H9 (cell line): ENCODE results near the gene NHS. TPM values are rescaled to one million over a fixed set of nuclear protein-coding genes. Genes with fewer than 3 reads are reported as not detected.

ENCODE experiments used
- DNase-seq: peaks from one replicate; pipeline ENCODE4 v3.0.0-alpha.2; 2017
- H2AFZ ChIP-seq: one replicate; pipeline ENCODE4 v1.6.1; 2013; ENCODE audit warnings: mild to moderate bottlenecking, low read length, control low read depth, moderate library complexity
- H2AK5ac ChIP-seq: 2 replicates; pipeline ENCODE4 v1.6.1; 2013; ENCODE audit warnings: low read length, control low read depth, mixed read lengths; ENCODE audit not compliant: insufficient read length
- H2BK120ac ChIP-seq: one replicate; pipeline ENCODE4 v1.6.1; 2013; ENCODE audit warnings: low read depth, mild to moderate bottlenecking, low read length, control low read depth, inconsistent platforms; ENCODE audit not compliant: poor library complexity, severe bottlenecking
- H2BK12ac ChIP-seq: 2 replicates; pipeline ENCODE4 v1.6.1; 2013; ENCODE audit warnings: low read length, control low read depth, mixed read lengths, low read depth; ENCODE audit not compliant: insufficient read length
- H2BK15ac ChIP-seq: 2 replicates; pipeline ENCODE4 v1.6.1; 2013; ENCODE audit warnings: low read depth, low read length, control low read depth
- H2BK20ac ChIP-seq: one replicate; pipeline ENCODE4 v1.6.1; 2013; ENCODE audit warnings: low read depth, mild to moderate bottlenecking, low read length, control low read depth, inconsistent platforms; ENCODE audit not compliant: poor library complexity, severe bottlenecking
- H2BK5ac ChIP-seq: 2 replicates; pipeline ENCODE4 v1.6.1; 2013; ENCODE audit warnings: low read length, control low read depth, mixed read lengths; ENCODE audit not compliant: insufficient read length
- H3K14ac ChIP-seq: 2 replicates; pipeline ENCODE4 v1.6.1; 2013; ENCODE audit warnings: low read length, control low read depth; ENCODE audit not compliant: insufficient read depth
- H3K18ac ChIP-seq: 2 replicates; pipeline ENCODE4 v1.6.1; 2013; ENCODE audit warnings: low read depth, mild to moderate bottlenecking, mixed read lengths, low read length, control low read depth; ENCODE audit not compliant: insufficient read length
- H3K23ac ChIP-seq: 2 replicates; pipeline ENCODE4 v1.6.1; 2013; ENCODE audit warnings: low read length, control low read depth, mixed read lengths, low read depth; ENCODE audit not compliant: insufficient read length
- H3K23me2 ChIP-seq: 2 replicates; pipeline ENCODE4 v1.6.1; 2013; ENCODE audit warnings: low read depth, mild to moderate bottlenecking, mixed read lengths, low read length, control low read depth; ENCODE audit not compliant: insufficient read length, poor library complexity, severe bottlenecking
- H3K27ac ChIP-seq: 2 replicates; pipeline ENCODE4 v1.5.1; 2013; ENCODE audit warnings: low read length, control low read depth, mixed read lengths, low read depth; ENCODE audit not compliant: insufficient read length
- H3K27me3 ChIP-seq: 2 replicates; pipeline ENCODE4 v1.6.1; 2013; ENCODE audit warnings: low read length, control low read depth, inconsistent platforms; ENCODE audit not compliant: insufficient read depth
- H3K4ac ChIP-seq: 2 replicates; pipeline ENCODE4 v1.6.1; 2013; ENCODE audit warnings: low read depth, mild to moderate bottlenecking, control low read depth, inconsistent platforms, low read length, moderate library complexity
- H3K4me1 ChIP-seq: 2 replicates; pipeline ENCODE4 v1.6.1; 2013; ENCODE audit warnings: low read length, control low read depth, inconsistent platforms; ENCODE audit not compliant: insufficient read depth
- H3K4me2 ChIP-seq: 2 replicates; pipeline ENCODE4 v1.6.1; 2013; ENCODE audit warnings: low read length, control low read depth, mixed read lengths; ENCODE audit not compliant: insufficient read length, insufficient read depth
- H3K56ac ChIP-seq: 2 replicates; pipeline ENCODE4 v1.6.1; 2013; ENCODE audit warnings: low read depth, mild to moderate bottlenecking, mixed read lengths, low read length, control low read depth; ENCODE audit not compliant: insufficient read length
- H3K79me1 ChIP-seq: 2 replicates; pipeline ENCODE4 v1.6.1; 2013; ENCODE audit warnings: low read depth, mild to moderate bottlenecking, moderate library complexity, low read length, control low read depth, inconsistent platforms; ENCODE audit not compliant: insufficient read depth, poor library complexity, severe bottlenecking
- H3K79me2 ChIP-seq: 2 replicates; pipeline ENCODE4 v1.6.1; 2013; ENCODE audit warnings: low read length, control low read depth, inconsistent platforms; ENCODE audit not compliant: insufficient read depth
- H3K9ac ChIP-seq: 2 replicates; pipeline ENCODE4 v1.6.1; 2013; ENCODE audit warnings: low read length, control low read depth, mixed read lengths; ENCODE audit not compliant: insufficient read length; ENCODE audit errors: extremely low read depth
- H3K9me3 ChIP-seq: one replicate; pipeline ENCODE4 v1.6.1; 2013; ENCODE audit warnings: low read depth, low read length, inconsistent platforms; ENCODE audit not compliant: control insufficient read depth
- H3T11ph ChIP-seq: one replicate; pipeline ENCODE4 v1.6.1; 2013; ENCODE audit warnings: mild to moderate bottlenecking, low read length, control low read depth, inconsistent platforms
- H4K20me1 ChIP-seq: one replicate; pipeline ENCODE4 v1.6.1; 2013; ENCODE audit not compliant: control insufficient read depth, insufficient read length, insufficient read depth
- H4K5ac ChIP-seq: 2 replicates; pipeline ENCODE4 v1.6.1; 2013; ENCODE audit warnings: low read depth, mild to moderate bottlenecking, mixed read lengths, low read length, control low read depth; ENCODE audit not compliant: insufficient read length
- H4K8ac ChIP-seq: replicated peaks from 2 replicates; pipeline ENCODE4 v1.6.1; 2013; ENCODE audit warnings: low read length, control low read depth, mixed read lengths, low read depth; ENCODE audit not compliant: insufficient read length
- H4K91ac ChIP-seq: 2 replicates; pipeline ENCODE4 v1.6.1; 2013; ENCODE audit warnings: low read depth, mild to moderate bottlenecking, moderate library complexity, mixed read lengths, low read length, control low read depth; ENCODE audit not compliant: insufficient read length
- H3K27ac Mint-ChIP-seq, 3 experiments: 2 replicates in 2 of 3; 3 replicates in 1 of 3; pipeline ENCODE4 v1.8.0; 2020 to 2021; ENCODE audit warnings: mixed read lengths in 3 of 3, mild to moderate bottlenecking in 1 of 3, moderate library complexity in 1 of 3
- H3K27me3 Mint-ChIP-seq: 2 replicates; pipeline ENCODE4 v1.8.0; 2021; ENCODE audit warnings: low read depth, mild to moderate bottlenecking, moderate library complexity, mixed read lengths
- H3K36me3 Mint-ChIP-seq, 3 experiments: 2 replicates in 2 of 3; 3 replicates in 1 of 3; pipeline ENCODE4 v1.8.0; 2020 to 2021; ENCODE audit warnings: low read depth in 3 of 3, mixed read lengths in 3 of 3; ENCODE audit not compliant: insufficient read depth in 1 of 3
- H3K4me1 Mint-ChIP-seq, 2 experiments: 2 replicates each; pipeline ENCODE4 v1.8.0; 2020; ENCODE audit warnings: mixed read lengths in 2 of 2
- H3K4me3 Mint-ChIP-seq, 2 experiments: 2 replicates in 1 of 2; 3 replicates in 1 of 2; pipeline ENCODE4 v1.8.0; 2020 to 2021; ENCODE audit warnings: mild to moderate bottlenecking in 2 of 2, mixed read lengths in 2 of 2, moderate library complexity in 1 of 2
- H3K9me3 Mint-ChIP-seq, 2 experiments: 2 replicates in 1 of 2; 3 replicates in 1 of 2; pipeline ENCODE4 v1.8.0; 2020; ENCODE audit warnings: mild to moderate bottlenecking in 2 of 2, mixed read lengths in 2 of 2, moderate library complexity in 1 of 2
- WGBS: extraction: QIAGEN DNeasy Blood & Tissue Kit; methylation state at CpG from one replicate; pipeline ENCODE4 v1.1.7; 2013; ENCODE audit warnings: missing lambda C conversion rate, low lambda C conversion rate, mixed read lengths; ENCODE audit not compliant: insufficient read length; ENCODE audit errors: extremely low coverage; 5-methylcytosine and 5-hydroxymethylcytosine counted together
- total RNA-seq: library from RNA; stranded (reverse); gene quantifications from 2 replicates; pipeline ENCODE4 v1.2.1, GENCODE V29; 2021
- TF ChIP-seq, protein P1 (sequence below): fragments of 200-600 bp; sonication (generic); conservative IDR thresholded peaks from 3 replicates; pipeline ENCODE4 v1.8.0; 2021; ENCODE audit warnings: antibody characterized with exemption, mild to moderate bottlenecking

NHS gene
- total RNA-seq, 1 experiment from 2014 or later = 8.7 TPM

DNA sequence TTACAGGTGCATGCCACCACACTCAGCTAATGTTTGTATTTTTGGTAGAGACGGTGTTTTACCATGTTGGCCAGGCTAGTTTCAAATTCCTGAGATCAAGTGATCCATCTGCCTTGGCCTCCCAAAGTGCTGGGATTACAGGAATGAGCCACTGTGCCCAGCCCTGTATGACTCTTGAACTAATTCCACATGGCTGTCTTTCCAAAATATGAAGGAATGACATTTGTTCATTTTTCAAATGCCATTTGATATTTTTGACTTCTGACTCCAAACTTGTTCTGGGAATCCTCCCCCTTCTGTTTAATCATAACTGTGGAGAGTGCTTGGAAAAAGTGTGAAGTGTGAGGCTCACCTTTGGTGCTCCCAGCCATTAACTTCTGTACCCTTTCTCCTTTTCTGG is 119.2 kb downstream of the NHS start:
- no peak overlapping the region for H2BK20ac ChIP-seq
- H3K9me3 ChIP-seq = no peaks in the 10 kb centered on the region
- TF ChIP-seq, protein P1, sequence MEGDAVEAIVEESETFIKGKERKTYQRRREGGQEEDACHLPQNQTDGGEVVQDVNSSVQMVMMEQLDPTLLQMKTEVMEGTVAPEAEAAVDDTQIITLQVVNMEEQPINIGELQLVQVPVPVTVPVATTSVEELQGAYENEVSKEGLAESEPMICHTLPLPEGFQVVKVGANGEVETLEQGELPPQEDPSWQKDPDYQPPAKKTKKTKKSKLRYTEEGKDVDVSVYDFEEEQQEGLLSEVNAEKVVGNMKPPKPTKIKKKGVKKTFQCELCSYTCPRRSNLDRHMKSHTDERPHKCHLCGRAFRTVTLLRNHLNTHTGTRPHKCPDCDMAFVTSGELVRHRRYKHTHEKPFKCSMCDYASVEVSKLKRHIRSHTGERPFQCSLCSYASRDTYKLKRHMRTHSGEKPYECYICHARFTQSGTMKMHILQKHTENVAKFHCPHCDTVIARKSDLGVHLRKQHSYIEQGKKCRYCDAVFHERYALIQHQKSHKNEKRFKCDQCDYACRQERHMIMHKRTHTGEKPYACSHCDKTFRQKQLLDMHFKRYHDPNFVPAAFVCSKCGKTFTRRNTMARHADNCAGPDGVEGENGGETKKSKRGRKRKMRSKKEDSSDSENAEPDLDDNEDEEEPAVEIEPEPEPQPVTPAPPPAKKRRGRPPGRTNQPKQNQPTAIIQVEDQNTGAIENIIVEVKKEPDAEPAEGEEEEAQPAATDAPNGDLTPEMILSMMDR = no peak
- no peak overlapping the region for H3K4me2 ChIP-seq
- no peak overlapping the region for H2BK12ac ChIP-seq
- H4K20me1 ChIP-seq = no peaks in the 10 kb centered on the region
- no peak overlapping the region for H2AK5ac ChIP-seq
- no peak overlapping the region for H2BK120ac ChIP-seq
- no peak overlapping the region for H2AFZ ChIP-seq
- Mint-ChIP-seq H3K9me3 (peaks cover 0 to 13% of the 10 kb centered on the region in 2 experiments; a peak in 4 of 5 replicates), H3K27ac (peak overlapping the region in 1 of 3 experiments; percentile 66; a peak in 1 of 7 replicates), H3K4me1 (peaks cover 7 to 11% of the 10 kb centered on the region in 2 experiments), H3K36me3 (no peaks in the 10 kb centered on the region), H3K4me3 (no peak overlapping the region), H3K27me3 (peaks cover 5% of the 10 kb centered on the region)
- no peaks in the 10 kb centered on the region for H3K79me1 ChIP-seq
- H3T11ph ChIP-seq = no peak overlapping the region
- no CpG with 5 or more reads among the region's 1 CpG for WGBS
- no peak overlapping the region for H4K8ac ChIP-seq
- no peak overlapping the region for H3K4ac ChIP-seq
- no peak overlapping the region for H4K5ac ChIP-seq
- no peak overlapping the region for H3K27ac ChIP-seq
- no peaks in the 10 kb centered on the region for H3K23me2 ChIP-seq
- H3K56ac ChIP-seq = no peak overlapping the region
- no peak overlapping the region for H2BK15ac ChIP-seq
- H4K91ac ChIP-seq = no peak overlapping the region
- no peak overlapping the region for H3K23ac ChIP-seq
- H2BK5ac ChIP-seq = no peak overlapping the region
- no peak overlapping the region for H3K9ac ChIP-seq
- no peaks in the 10 kb centered on the region for H3K4me1 ChIP-seq
- DNase-seq = no peak
- H3K27me3 ChIP-seq = no peaks in the 10 kb centered on the region
- H3K14ac ChIP-seq = no peak overlapping the region
- no peaks in the 10 kb centered on the region for H3K79me2 ChIP-seq
- H3K18ac ChIP-seq = no peak overlapping the region
